Calu3 (cell line): ENCODE results near the gene KLF15. TPM values are rescaled to one million over a fixed set of nuclear protein-coding genes. Genes with fewer than 3 reads are reported as not detected.

Experiments used
- BruUV-seq: library from RNA; stranded (reverse); fragments of 400-500 nt; replicated peaks from 2 replicates; lab custom pipeline; 2021; lab: Mats Ljungman, UMichigan
- CTCF ChIA-PET: fragments of 300-600 bp; sonication (Branson Sonifier 250); formaldehyde crosslinking; loops from one replicate; lab custom pipeline; 2022; ENCODE audit warnings: antibody characterized with exemption; lab: Charles Lee
- DNase-seq: peaks from one replicate; pipeline ENCODE4 v3.0.0; 2022
- H3K27ac Mint-ChIP-seq: one replicate; pipeline ENCODE4 v1.8.0; 2022; ENCODE audit warnings: mixed read lengths; ENCODE audit not compliant: unreplicated experiment
- H3K27me3 Mint-ChIP-seq: one replicate; pipeline ENCODE4 v1.8.0; 2022; ENCODE audit warnings: mixed read lengths; ENCODE audit not compliant: unreplicated experiment
- H3K36me3 Mint-ChIP-seq: one replicate; pipeline ENCODE4 v1.8.0; 2022; ENCODE audit warnings: mild to moderate bottlenecking, moderate library complexity, mixed read lengths; ENCODE audit not compliant: insufficient read depth, unreplicated experiment
- H3K4me1 Mint-ChIP-seq: one replicate; pipeline ENCODE4 v1.8.0; 2022; ENCODE audit warnings: mild to moderate bottlenecking, low read depth, mixed read lengths; ENCODE audit not compliant: unreplicated experiment
- H3K4me3 Mint-ChIP-seq: one replicate; pipeline ENCODE4 v1.8.0; 2022; ENCODE audit warnings: mild to moderate bottlenecking, low read depth, moderate library complexity, mixed read lengths; ENCODE audit not compliant: unreplicated experiment
- H3K9me3 Mint-ChIP-seq: one replicate; pipeline ENCODE4 v1.8.0; 2022; ENCODE audit warnings: low read depth, mixed read lengths; ENCODE audit not compliant: unreplicated experiment
- intact Hi-C: fragments of 100-400 bp; cut with micrococcal nuclease; formaldehyde crosslinking; loops from one replicate; pipeline ENCODE4 v1.10.0; 2022; ENCODE audit not compliant: unreplicated experiment
- total RNA-seq: library from RNA; stranded (reverse); gene quantifications from 2 replicates; pipeline ENCODE4 v1.2.3, GENCODE V29; 2022
- TF ChIP-seq, protein P1 (sequence below): fragments of 200-600 bp; IDR thresholded peaks from one replicate; pipeline ENCODE4 v1.8.0; 2022; ENCODE audit warnings: antibody characterized with exemption; ENCODE audit not compliant: unreplicated experiment

KLF15 gene
- total RNA-seq, 1 experiment from 2014 or later = 8.2 TPM

DNA sequence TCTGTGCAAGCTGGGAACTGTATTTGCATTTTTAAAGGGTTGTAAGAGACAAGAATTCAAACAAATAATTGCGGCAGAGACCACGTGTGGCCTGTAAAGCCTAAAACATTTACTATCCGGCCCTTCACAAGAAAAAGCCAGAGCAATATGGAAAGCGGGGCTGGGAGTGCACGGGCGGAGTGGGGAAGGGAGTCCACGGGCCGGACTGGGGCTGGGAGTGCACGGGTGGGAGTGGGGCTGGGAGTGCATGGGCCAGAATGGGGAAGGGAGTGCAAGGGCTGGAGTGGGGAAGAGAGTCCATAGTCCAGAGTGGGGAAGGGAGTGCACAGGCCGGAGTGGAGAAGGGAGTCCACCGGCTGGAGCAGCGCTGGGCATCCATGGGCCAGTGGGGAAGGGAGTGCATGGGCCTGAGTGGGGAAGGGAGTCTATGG lies 41.2 kb downstream of the KLF15 start:
- intact Hi-C loops = no loop called here
- DNase-seq = no peak
- CTCF ChIA-PET = no interaction called here
- no TSS peak for BruUV-seq
- Mint-ChIP-seq H3K4me1 (no peaks in the 10 kb centered on the region), H3K4me3 (no peak overlapping the region), H3K9me3 (peaks cover 5% of the 10 kb centered on the region), H3K27ac (no peak overlapping the region), H3K36me3 (no peaks in the 10 kb centered on the region), H3K27me3 (peaks cover 57% of the 10 kb centered on the region)
- TF ChIP-seq, protein P1, sequence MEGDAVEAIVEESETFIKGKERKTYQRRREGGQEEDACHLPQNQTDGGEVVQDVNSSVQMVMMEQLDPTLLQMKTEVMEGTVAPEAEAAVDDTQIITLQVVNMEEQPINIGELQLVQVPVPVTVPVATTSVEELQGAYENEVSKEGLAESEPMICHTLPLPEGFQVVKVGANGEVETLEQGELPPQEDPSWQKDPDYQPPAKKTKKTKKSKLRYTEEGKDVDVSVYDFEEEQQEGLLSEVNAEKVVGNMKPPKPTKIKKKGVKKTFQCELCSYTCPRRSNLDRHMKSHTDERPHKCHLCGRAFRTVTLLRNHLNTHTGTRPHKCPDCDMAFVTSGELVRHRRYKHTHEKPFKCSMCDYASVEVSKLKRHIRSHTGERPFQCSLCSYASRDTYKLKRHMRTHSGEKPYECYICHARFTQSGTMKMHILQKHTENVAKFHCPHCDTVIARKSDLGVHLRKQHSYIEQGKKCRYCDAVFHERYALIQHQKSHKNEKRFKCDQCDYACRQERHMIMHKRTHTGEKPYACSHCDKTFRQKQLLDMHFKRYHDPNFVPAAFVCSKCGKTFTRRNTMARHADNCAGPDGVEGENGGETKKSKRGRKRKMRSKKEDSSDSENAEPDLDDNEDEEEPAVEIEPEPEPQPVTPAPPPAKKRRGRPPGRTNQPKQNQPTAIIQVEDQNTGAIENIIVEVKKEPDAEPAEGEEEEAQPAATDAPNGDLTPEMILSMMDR = no peak

DNA sequence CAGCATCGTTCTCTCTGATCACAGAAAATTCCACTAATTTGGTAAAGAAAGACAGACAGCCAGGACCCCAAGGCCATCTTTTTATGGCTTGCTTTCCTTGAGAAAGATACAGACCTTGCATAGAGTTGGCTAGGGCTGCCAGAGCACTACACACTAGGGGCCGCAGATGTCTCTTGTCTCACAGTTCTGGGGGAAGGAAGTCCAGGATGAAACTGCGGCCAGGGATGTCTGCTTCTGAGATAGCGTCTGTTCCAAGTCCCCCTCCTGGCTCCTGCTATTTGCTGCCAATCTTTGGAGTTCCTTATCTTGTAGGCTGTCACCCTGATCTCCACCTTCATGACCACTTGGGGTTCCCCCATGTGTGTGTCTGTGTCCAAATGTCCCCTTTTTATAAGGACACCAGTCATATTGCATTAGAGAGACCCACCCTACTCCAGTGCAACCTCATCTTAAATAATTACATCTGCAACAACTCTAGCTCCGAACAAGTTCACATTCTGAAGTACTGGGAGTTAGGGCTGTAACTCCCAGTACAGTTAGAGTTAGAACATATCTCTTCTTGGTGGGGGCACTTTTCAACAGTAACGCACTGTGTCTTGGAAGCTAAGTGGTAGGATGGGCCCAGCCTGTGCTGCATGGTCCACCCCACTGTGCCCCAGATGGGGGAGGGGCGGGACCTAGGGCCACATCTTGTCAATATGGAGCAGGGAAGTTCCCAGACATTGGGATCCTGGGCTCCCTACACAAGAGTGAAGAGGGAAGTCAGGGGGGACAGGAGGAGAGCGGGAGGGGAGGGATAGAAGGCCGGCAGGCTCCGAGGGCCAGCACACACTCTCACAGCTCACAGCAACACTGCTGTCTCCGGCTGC lies 42.2 kb downstream of the KLF15 start:
- Mint-ChIP-seq H3K36me3 (no peaks in the 10 kb centered on the region), H3K4me3 (no peak overlapping the region), H3K27me3 (peaks cover 47% of the 10 kb centered on the region), H3K4me1 (no peaks in the 10 kb centered on the region), H3K27ac (no peak overlapping the region), H3K9me3 (peaks cover 5% of the 10 kb centered on the region)
- TF ChIP-seq, protein P1 = no peak
- intact Hi-C loops = no loop called here
- no TSS peak for BruUV-seq
- CTCF ChIA-PET = no interaction called here
- no peak for DNase-seq

DNA sequence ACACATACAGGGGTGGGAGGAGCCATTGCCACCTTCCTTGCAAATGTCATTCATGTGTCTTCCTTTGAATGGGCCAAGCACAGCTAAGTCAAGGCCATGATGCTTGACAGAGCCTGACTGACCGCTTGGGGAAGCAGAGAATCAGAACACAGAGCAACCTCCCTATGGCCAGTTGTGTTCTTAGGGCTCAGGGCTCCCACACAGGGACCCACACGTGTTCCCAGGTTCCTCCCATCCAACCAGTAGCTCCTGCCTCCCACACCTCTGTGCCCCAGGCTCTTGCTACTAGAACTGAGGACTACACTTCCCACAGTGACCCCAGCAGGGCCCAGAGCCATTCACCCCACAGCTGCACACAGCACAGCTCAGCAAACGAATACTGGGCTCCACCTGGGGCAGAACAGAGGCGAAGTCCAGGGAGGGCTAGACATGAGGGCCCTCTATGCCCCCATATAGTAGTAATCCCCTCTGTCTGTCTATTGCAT lies 42.9 kb downstream of the KLF15 start:
- Mint-ChIP-seq H3K27me3 (peaks cover 40% of the 10 kb centered on the region), H3K27ac (no peak overlapping the region), H3K4me3 (no peak overlapping the region), H3K4me1 (no peaks in the 10 kb centered on the region), H3K36me3 (no peaks in the 10 kb centered on the region), H3K9me3 (peaks cover 5% of the 10 kb centered on the region)
- no peak for DNase-seq
- no TSS peak for BruUV-seq
- intact Hi-C loops = no loop called here
- CTCF ChIA-PET = no interaction called here
- TF ChIP-seq, protein P1 = no peak

DNA sequence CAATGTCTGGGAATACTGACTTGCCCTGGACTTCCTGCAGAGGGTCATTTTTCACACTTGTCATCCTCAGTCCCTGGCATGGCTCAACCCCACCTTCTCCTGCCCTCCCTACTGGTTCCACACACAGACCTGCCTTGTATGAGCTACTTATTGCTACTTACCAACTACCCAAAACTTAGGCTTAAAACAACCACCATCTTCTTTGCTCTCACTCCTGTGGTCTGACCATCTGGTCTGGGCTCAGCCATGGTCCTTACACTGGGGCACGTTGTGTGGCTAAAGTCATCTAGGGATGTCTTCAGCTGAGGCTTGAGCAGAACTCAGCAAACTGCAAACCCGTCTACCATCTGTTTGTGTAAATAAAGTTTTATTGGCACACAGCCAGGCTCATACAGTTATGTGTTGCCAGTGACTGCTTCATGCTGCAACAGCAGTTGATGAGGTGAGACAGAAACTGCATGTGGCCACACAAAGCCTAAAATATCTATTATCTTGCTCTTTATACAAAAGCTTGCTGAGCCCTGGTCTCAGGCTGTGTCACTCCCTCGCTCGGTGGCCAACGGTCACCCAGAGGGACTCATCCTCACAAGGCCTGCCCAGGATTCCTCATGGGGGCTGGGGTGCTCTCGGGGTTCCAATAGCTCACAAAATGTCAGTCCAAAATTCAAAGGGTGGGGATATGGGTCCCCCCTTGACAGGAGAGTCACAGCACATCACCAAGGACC lies 43.5 kb downstream of the KLF15 start:
- no peak for DNase-seq
- no peak overlapping the region for H3K4me3 Mint-ChIP-seq
- no peak overlapping the region for H3K27ac Mint-ChIP-seq
- peaks cover 5% of the 10 kb centered on the region for H3K9me3 Mint-ChIP-seq
- TF ChIP-seq, protein P1 = no peak
- peaks cover 34% of the 10 kb centered on the region for H3K27me3 Mint-ChIP-seq
- intact Hi-C loops = no loop called here
- no peaks in the 10 kb centered on the region for H3K4me1 Mint-ChIP-seq
- no peaks in the 10 kb centered on the region for H3K36me3 Mint-ChIP-seq
- BruUV-seq = no TSS peak
- CTCF ChIA-PET = interaction anchor here (0.6 kb wide), 1 partner anchor 262 kb away, joined by 4 read pairs; no protein-coding TSS in a partner anchor
